HG03378 (cell line): ENCODE data around the gene THY1.
"Not testable (repeated sequence)": the region's sequence is repeated elsewhere in the genome, so short reads cannot be mapped to it uniquely, and the experiment has no call there.

Experiments
- ATAC-seq: cut with Tn5 transposase; IDR thresholded peaks from one replicate; pipeline ENCODE4 v1.9.1; 2021; ENCODE audit warnings: mild to moderate bottlenecking, moderate library complexity; ENCODE audit not compliant: unreplicated experiment

THY1 gene

GRCh38 chr11:119422809-119423508 lies at the start of gene THY1:
THY1 (minus strand) TSS chr11:119423172; CDS start chr11:119420905, 2,267 bp downstream.
- ATAC-seq, result no peak

- no peak for ATAC-seq
Observed at GRCh38 chr11:119472186-119472855, 49.3 kb upstream of the THY1 start.

DNA sequence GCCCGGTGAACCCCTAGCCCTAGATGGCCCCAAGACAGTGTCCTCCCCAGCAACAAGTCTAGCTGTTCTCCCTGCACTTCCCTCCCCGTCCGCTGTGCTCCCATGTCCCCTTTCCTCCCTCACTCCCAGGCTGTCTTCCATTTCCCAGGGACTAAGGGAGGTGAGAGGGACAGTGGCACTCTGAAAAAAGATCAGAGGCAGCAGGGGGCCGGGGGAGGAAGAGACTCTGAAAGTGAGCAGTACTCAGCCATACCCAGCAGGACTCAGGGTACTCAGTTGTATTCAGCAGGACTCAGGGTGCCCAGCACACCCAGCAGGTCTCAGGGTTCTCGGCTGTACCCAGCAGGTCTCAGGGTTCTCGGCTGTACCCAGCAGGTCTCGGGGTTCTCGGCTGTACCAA lies 48.4 kb upstream of the THY1 start:
- no peak for ATAC-seq

DNA sequence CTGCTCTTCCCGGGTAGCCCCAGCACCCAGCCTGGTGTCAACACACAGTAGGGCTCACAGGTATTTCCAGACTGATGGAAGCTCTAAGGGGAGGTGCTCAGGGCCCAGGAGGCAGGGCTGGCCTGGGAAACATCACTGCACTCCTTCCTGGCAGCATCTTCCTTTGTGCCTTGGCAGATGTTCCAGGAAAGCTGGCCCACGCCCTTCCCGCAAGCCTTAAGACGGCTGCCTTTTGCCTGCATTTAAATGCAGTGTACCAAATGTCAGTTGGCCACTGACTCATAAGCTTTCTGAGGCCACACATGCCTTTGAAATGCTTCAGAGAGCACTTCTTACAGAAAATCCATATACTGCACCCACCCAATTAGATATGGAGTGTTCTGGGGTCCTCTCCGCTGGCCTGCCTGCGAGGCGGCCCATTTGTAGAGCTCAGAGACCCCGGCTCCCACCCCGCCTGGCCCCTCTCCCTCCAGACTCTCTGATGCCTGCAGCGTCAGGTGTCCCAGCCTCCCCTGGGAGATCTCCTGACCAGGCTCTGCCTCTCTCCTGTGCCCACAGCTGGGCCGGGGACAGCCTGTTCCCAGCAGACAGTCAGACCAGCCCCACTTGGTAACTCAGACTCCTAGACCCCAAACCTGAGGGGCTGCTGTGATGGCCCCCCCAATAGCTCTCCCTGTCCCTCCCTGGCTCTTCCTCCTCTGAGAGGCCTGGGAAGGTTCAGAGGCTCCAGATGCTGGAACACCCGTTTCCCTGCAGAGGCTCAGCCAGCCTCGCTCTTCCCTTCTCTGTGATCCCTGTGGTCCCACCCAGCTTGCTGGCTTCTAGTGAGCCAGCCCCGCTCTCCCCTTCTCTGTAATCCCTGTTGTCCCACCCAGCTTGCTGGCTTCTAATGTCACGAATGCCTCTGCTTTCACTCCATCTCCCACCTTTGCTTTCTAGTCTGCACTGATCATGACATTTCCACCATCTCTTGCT lies 47.6 kb upstream of the THY1 start:
- no peak for ATAC-seq

- ATAC-seq, result no peak
Observed at GRCh38 chr11:119469506-119469905, 46.5 kb upstream of the THY1 start.

DNA sequence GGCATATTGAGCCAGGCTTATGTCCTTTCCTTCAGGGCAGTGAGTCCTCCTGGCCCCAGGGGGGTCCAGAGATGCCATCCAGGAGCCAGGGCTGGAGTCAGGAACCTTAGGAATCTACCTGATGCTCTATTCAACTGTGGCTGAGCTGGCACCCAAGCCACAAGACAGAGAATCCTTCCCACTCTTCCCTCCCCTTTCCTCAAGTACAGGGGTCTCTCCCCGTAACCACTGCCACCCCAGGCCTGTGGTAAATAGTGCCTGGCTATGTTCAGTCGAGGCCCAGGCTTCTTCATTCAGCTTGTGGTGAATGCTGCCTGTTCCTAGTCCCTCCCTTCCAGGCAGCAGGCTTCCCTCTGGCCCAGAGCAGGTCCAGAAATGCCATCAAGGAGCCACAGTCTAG lies 45.5 kb upstream of the THY1 start:
- no peak for ATAC-seq

DNA sequence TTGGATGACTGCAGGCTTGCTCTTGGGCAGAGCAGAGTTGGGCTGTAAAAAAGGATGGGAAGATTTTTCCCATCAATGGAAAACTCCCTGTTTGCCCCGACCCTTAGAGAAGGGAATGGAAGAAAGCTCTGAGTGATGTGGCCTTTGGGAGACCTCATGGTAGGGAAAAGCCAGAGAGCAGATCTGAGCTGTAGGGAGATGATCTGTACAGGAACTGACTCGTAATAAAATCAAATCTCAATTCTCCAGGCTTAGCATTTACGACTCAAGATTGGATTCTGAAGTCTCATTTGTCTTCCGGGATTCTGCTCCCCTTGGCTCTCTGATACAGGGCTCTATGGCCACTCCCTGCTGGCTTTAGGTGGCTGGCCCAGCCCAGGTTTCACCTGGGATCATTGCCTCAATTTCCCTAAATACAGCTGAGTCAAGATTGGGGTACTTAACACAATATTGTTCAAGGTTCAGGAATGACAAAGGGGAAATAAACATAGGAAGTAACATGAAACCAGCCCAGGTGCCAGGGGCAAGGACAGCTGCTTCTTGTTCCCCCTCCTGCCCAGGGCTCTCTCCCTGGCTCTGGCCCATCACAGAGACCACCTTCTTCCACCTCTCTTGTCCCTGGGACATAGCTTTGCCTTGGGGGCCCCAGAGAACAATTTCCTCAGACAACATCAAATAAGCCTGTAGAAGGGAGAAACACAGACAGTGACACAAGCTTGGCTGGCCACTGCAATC lies 38.4 kb upstream of the THY1 start:
- ATAC-seq, result no peak

- no peak for ATAC-seq
Observed at GRCh38 chr11:119460582-119460981, 37.6 kb upstream of the THY1 start.

DNA sequence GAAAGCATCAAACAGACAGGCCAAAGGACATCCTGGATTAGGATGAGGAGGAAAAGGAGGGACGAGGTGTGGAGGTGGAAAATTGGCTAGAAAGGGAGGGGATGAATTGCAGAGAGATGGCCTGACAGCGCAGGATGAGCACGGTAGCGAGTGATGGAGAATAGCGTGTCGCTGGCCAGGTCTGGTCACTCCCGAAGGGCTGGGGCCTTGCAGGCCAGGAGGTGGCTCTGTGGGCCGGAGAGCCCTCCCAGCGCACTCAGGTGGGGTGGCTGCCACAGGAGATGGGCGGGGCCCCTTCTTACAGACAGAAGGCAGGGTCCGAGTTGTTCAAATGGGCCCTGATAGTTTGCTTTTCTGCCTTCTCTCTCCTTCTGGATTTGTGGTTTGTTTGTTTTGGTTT lies 37.1 kb upstream of the THY1 start:
- ATAC-seq, result no peak

- no peak for ATAC-seq
Observed at GRCh38 chr11:119459293-119459976, 36.5 kb upstream of the THY1 start.

GRCh38 chr11:119455708-119456107 lies 32.7 kb upstream of the THY1 start:
- ATAC-seq, result not testable (repeated sequence)

GRCh38 chr11:119455241-119455640 lies 32.3 kb upstream of the THY1 start:
- ATAC-seq, result not testable (repeated sequence)

GRCh38 chr11:119453881-119454280 lies 30.9 kb upstream of the THY1 start:
- no peak for ATAC-seq

DNA sequence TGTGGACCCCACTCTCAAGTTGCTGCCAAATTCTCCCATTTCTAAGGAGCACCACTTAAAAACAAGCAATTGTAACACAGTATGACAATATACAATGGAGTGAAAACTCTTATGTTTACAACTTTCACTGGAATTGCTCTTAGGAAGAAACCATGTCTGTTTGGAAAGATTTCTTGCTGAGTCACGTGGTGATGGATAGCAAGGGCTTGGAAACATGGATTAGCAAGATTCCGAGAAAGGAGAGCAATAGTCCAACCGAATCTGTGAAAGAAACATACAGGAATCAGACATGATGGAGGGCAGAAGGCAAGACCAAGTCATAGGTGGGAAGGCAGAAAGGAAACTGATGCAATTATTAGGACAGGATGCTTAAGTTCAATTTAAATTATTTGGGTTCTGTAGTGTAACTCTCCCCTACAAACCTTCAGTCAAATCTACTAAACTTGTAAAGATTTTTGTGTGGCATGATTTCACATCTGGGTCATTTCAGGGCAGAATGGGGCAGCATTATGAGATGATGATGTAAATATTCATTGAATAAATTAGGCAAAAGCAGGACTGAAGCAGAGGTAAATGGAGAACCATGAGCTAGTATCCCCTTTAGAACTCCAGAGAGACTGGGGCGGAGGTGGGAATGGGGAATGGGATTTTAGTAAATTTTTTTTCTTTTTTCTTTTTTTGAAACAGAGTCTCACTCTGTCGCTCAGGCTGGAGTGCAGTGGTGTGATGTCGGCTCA lies 27.8 kb upstream of the THY1 start:
- ATAC-seq, result no peak

DNA sequence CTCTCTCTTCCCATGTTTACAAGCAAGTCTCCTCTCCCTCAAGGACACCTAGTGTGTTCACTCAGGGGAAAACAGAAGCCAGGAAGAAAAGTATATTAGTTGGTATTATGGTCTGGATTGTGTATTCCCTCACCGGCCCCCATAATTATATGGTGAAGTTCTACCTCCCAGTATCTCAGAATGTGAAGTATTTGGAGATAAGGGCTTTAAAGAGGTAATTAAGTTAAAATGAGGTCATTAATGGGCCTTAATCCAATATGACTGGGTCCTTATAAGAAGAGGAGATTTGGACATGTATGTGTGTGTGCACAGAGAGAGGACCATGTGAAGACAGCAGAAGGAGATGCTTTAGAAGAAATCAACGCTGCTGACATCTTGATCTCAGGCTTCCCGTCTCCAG lies 26.5 kb upstream of the THY1 start:
- no peak for ATAC-seq

GRCh38 chr11:119448380-119448779 lies 25.4 kb upstream of the THY1 start:
- no peak for ATAC-seq

DNA sequence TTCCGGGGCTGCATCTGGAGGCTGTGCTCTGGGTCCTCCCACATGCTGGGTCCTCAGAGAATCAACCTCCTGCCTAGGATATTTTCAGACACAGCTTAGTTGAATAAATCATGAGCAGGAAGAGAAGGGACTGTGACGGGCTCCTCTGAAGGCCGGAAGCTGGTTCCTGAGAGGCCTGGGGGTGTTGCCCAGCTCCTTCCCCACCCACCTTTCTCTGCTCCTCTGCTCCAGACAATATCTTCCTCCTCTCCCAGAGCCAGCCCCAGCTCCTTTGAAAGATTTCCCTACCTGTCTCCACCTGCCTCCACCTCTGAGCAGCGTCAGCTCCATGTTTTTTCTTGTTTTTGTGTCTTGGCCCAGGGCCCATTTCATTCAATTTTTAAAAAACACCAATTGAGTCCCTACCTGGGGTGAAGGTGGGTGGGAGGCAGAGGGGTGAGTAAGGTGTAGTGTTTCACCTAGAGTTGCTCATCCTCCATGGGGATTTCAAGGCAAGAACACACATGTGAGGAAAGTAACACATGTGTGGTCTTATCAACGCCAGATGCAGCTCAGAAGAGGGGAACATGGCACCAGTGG lies 24.8 kb upstream of the THY1 start:
- no peak for ATAC-seq

DNA sequence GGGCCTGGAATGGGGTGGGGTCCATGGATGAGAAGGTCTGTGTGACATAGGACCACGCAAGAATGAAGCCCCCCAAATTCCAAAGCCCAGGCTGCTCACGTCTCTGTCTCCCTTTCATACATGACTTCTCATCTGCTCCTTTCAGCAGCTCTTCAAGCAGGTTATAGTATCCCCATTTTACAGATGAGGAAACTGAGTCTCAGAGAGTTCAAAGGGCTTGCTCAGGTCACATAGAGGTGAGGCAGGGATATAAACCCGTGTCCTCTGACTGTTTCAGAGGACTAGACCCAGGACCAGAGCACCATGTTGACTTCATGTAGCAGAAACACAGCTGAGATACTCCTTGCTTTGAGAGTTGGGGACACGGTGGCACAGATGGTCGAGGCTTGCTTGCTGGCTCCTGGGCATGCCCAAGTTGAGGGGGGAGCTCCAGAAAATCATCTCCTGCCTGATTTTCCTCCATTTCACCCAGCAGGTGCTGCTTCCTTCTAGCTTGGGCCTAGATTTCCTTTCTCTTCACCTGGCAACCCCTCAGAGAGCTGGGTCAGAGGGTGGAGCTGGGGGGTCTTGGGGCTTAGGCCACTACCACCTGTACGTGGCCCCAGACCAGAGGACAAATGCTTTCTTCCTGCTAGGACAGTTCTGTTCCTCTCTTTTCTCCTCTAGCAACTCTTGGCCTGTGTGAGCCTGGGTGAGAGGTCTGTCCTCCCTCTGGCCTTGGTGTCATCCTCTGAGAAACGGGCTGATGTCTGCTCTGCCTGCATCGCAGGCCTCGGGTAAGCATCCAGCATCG lies 24.1 kb upstream of the THY1 start:
- no peak for ATAC-seq
